ENCODE data around the gene DYRK1A.

- no peak for TF ChIP-seq EZH2 (IDR thresholded peaks at IDR 0.05)
- peak; percentile 60; the same call in 1 of the 2 replicates for TF ChIP-seq POLR2AphosphoS5 (IDR thresholded peaks at IDR 0.05; ENCODE audit: borderline replicate concordance, low read depth, low read length)
- no peak for TF ChIP-seq FOXP2 (optimal IDR thresholded peaks at IDR 0.05; ENCODE audit: control extremely low read depth, extremely low read length, insufficient read depth)
Measured at GRCh38 chr21:37341254-37341960, 25.2 kb upstream of the DYRK1A start.
